IMR-90 (cell line): ENCODE results near the gene KLF7. TPM values are rescaled to one million over a fixed set of nuclear protein-coding genes. Genes with fewer than 3 reads are reported as not detected.

Experiments
- ATAC-seq: fragments of 200-7000 bp; cut with Tn5 transposase; 2 replicates; pipeline ENCODE4 v1.9.1; 2020; ENCODE audit warnings: low read depth, mild to moderate bottlenecking, moderate library complexity
- BruUV-seq: library from RNA; stranded (reverse); fragments of 400-500 nt; replicated peaks from 2 replicates; lab custom pipeline; 2021; lab: Mats Ljungman, UMichigan
- CTCF ChIA-PET: fragments of 300-600 bp; formaldehyde crosslinking; extraction: SDS; loops from one replicate; lab custom pipeline; 2021; ENCODE audit warnings: antibody characterized with exemption; lab: Yijun Ruan, JAX
- POLR2A ChIA-PET: fragments of 300-600 bp; sonication (Branson Sonifier 250); formaldehyde crosslinking; loops from one replicate; lab custom pipeline; 2022; ENCODE audit warnings: antibody characterized with exemption; ENCODE audit not compliant: unreplicated experiment; lab: Charles Lee
- DNase-seq: peaks from one replicate; pipeline ENCODE4 v3.0.0; 2013
- H2AFZ ChIP-seq: replicated peaks from 2 replicates; pipeline ENCODE3; 2013; ENCODE audit warnings: low read length, mild to moderate bottlenecking; ENCODE audit not compliant: poor library complexity
- H2AK5ac ChIP-seq: 2 replicates; pipeline ENCODE4 v1.6.1; 2013; ENCODE audit warnings: low read depth, low read length, inconsistent platforms
- H2AK9ac ChIP-seq: replicated peaks from 2 replicates; pipeline ENCODE3; 2013; ENCODE audit warnings: mild to moderate bottlenecking, low read depth, low read length, moderate library complexity; ENCODE audit not compliant: poor library complexity
- H2BK120ac ChIP-seq: 2 replicates; pipeline ENCODE4 v1.6.1; 2013; ENCODE audit warnings: low read depth, low read length, inconsistent platforms
- H2BK15ac ChIP-seq: 3 replicates; pipeline ENCODE4 v1.6.1; 2013; ENCODE audit warnings: low read depth, low read length, inconsistent platforms
- H2BK20ac ChIP-seq: 2 replicates; pipeline ENCODE4 v1.6.1; 2013; ENCODE audit warnings: low read depth, mild to moderate bottlenecking, inconsistent platforms, low read length, moderate library complexity
- H2BK5ac ChIP-seq: 2 replicates; pipeline ENCODE4 v1.6.1; 2013; ENCODE audit warnings: mild to moderate bottlenecking, low read depth, low read length, inconsistent platforms; ENCODE audit not compliant: poor library complexity, severe bottlenecking
- H3K14ac ChIP-seq: replicated peaks from 2 replicates; pipeline ENCODE4 v1.6.1; 2013; ENCODE audit warnings: low read depth, low read length, inconsistent platforms
- H3K18ac ChIP-seq: 2 replicates; pipeline ENCODE4 v1.6.1; 2013; ENCODE audit warnings: low read depth, low read length, control low read depth
- H3K23ac ChIP-seq: 2 replicates; pipeline ENCODE4 v1.6.1; 2013; ENCODE audit warnings: low read depth, low read length, inconsistent platforms
- H3K27ac ChIP-seq: 2 replicates; pipeline ENCODE4 v1.5.1; 2013; ENCODE audit warnings: mild to moderate bottlenecking, control low read depth, low read length; ENCODE audit not compliant: insufficient read depth
- H3K27me3 ChIP-seq: 2 replicates; pipeline ENCODE4 v1.6.1; 2013; ENCODE audit warnings: low read length; ENCODE audit not compliant: control insufficient read depth, insufficient read depth
- H3K36me3 ChIP-seq: 2 replicates; pipeline ENCODE4 v1.6.1; 2013; ENCODE audit warnings: low read length, mixed read lengths; ENCODE audit not compliant: control insufficient read depth, insufficient read depth
- H3K4ac ChIP-seq: 2 replicates; pipeline ENCODE4 v1.6.1; 2013; ENCODE audit warnings: low read depth, low read length, inconsistent platforms
- H3K4me1 ChIP-seq: 2 replicates; pipeline ENCODE4 v1.6.1; 2013; ENCODE audit warnings: low read length, mixed read lengths; ENCODE audit not compliant: control insufficient read depth, insufficient read depth
- H3K4me2 ChIP-seq: 2 replicates; pipeline ENCODE4 v1.6.1; 2013; ENCODE audit warnings: low read depth, mild to moderate bottlenecking, control low read depth, low read length, moderate library complexity
- H3K4me3 ChIP-seq: 2 replicates; pipeline ENCODE4 v1.5.1; 2013; ENCODE audit warnings: low read depth, mild to moderate bottlenecking, control low read depth, low read length, moderate library complexity; ENCODE audit not compliant: insufficient read depth
- H3K56ac ChIP-seq: 2 replicates; pipeline ENCODE4 v1.6.1; 2013; ENCODE audit warnings: low read length, inconsistent platforms; ENCODE audit not compliant: insufficient read depth; ENCODE audit errors: extremely low read depth
- H3K79me1 ChIP-seq, 2 experiments: 2 replicates each; pipeline ENCODE4 v1.6.1; 2013; ENCODE audit warnings: low read length in 2 of 2, inconsistent platforms in 1 of 2, low read depth in 1 of 2
- H3K9ac ChIP-seq: 2 replicates; pipeline ENCODE4 v1.6.1; 2013; ENCODE audit warnings: low read depth, low read length, control low read depth
- H3K9me1 ChIP-seq: 2 replicates; pipeline ENCODE4 v1.6.1; 2013; ENCODE audit warnings: low read length, inconsistent platforms; ENCODE audit not compliant: insufficient read depth
- H3K9me3 ChIP-seq: 2 replicates; pipeline ENCODE4 v1.6.1; 2013; ENCODE audit warnings: low read length; ENCODE audit not compliant: control insufficient read depth, insufficient read depth
- H4K20me1 ChIP-seq: 2 replicates; pipeline ENCODE4 v1.6.1; 2013; ENCODE audit warnings: low read length, inconsistent platforms; ENCODE audit not compliant: insufficient read depth
- H4K5ac ChIP-seq: 2 replicates; pipeline ENCODE4 v1.6.1; 2013; ENCODE audit warnings: mild to moderate bottlenecking, low read depth, low read length, control low read depth
- H4K8ac ChIP-seq, 2 experiments: 2 replicates each; pipeline ENCODE4 v1.6.1; 2013; ENCODE audit warnings: low read depth in 2 of 2, low read length in 2 of 2, control low read depth in 1 of 2, inconsistent platforms in 1 of 2
- H4K91ac ChIP-seq: 2 replicates; pipeline ENCODE4 v1.6.1; 2013; ENCODE audit warnings: low read depth, low read length, inconsistent platforms; ENCODE audit not compliant: insufficient read depth
- BHLHE40 ChIP-seq: fragments of 150-350 bp; IDR thresholded peaks from 2 replicates; pipeline ENCODE4 v1.6.1; 2016; ENCODE audit warnings: mild to moderate bottlenecking, low read depth, low read length
- CEBPB ChIP-seq: IDR thresholded peaks from 2 replicates; pipeline ENCODE4 v1.6.1; 2012; ENCODE audit warnings: low read depth, low read length, improper control_type of control experiment
- CHD1 ChIP-seq: IDR thresholded peaks from 2 replicates; pipeline ENCODE4 v1.6.1; 2012; ENCODE audit warnings: low read depth, low read length, improper control_type of control experiment
- CTCF ChIP-seq: conservative IDR thresholded peaks from 2 replicates; pipeline ENCODE4 v1.5.1; 2012; ENCODE audit warnings: mild to moderate bottlenecking, low read depth, low read length, improper control_type of control experiment
- MAFK ChIP-seq: IDR thresholded peaks from 2 replicates; pipeline ENCODE4 v1.6.1; 2012; ENCODE audit warnings: low read depth, low read length, improper control_type of control experiment
- USF2 ChIP-seq: fragments of 150-350 bp; IDR thresholded peaks from 2 replicates; pipeline ENCODE4 v1.6.1; 2017; ENCODE audit warnings: mild to moderate bottlenecking, antibody characterized with exemption, low read length, low read depth
- WGBS, 2 experiments: methylation state at CpG; one replicate each; pipeline versions ENCODE4 v1.1.5 to v1.1.7; 2013; ENCODE audit warnings: missing lambda C conversion rate in 2 of 2; ENCODE audit not compliant: insufficient read length in 1 of 2; ENCODE audit errors: extremely low coverage in 2 of 2; 5-methylcytosine and 5-hydroxymethylcytosine counted together
- dilution Hi-C: fragments of 300-500 bp; cut with HindIII; formaldehyde crosslinking; loops from one replicate; pipeline ENCODE4 v1.14.3; 2018; ENCODE audit warnings: low sequenced_read_pairs; ENCODE audit not compliant: unreplicated experiment
- in situ Hi-C: fragments of 300-500 bp; cut with MboI; formaldehyde crosslinking; loops from 3 replicates; pipeline ENCODE4 v1.14.3; 2019; ENCODE audit warnings: low sequenced_read_pairs, inconsistent platforms, mixed read lengths
- intact Hi-C: fragments of 100-400 bp; cut with micrococcal nuclease; formaldehyde crosslinking; loops from 2 replicates; pipeline ENCODE4 v1.10.0; 2022
- polyA plus RNA-seq, 3 experiments: library from polyadenylated mRNA; depleted of rRNA; stranded (reverse); fragments of >200 nt; gene quantifications; 2 replicates each; pipeline ENCODE4 v1.2.3, GENCODE V29; 2012; ENCODE audit warnings: low replicate concordance in 1 of 3
- total RNA-seq: library from RNA; depleted of rRNA; stranded (reverse); fragments of >200 nt; gene quantifications from 2 replicates; pipeline ENCODE4 v1.2.3, GENCODE V29; 2012

The KLF7 gene
- total and polyA plus RNA-seq, 2 of the 4 experiments (the other 2 are of a cell fraction), result 23.1 to 28.5 TPM

GRCh38 chr2:207110715-207111114 lies 55.0 kb downstream of the KLF7 start:
- dilution Hi-C loops, result no loop called here
- no peak overlapping the region for H2AK9ac ChIP-seq
- no CpG with 5 or more reads among the region's 2 CpGs for WGBS, 2 experiments
- no TSS peak for BruUV-seq
- no peak overlapping the region for H2BK20ac ChIP-seq
- no peak overlapping the region for H3K4ac ChIP-seq
- no peak overlapping the region for H2AFZ ChIP-seq
- H2BK15ac ChIP-seq, result no peak overlapping the region
- no peak overlapping the region for H3K23ac ChIP-seq
- no peak overlapping the region for H3K18ac ChIP-seq
- ATAC-seq (no peak), DNase-seq (no peak)
- no peaks in the 10 kb centered on the region; the same call in 1 of the 2 replicates for H3K4me1 ChIP-seq
- H4K20me1 ChIP-seq, result peaks cover 80% of the 10 kb centered on the region
- no peak overlapping the region for H3K14ac ChIP-seq
- no peak overlapping the region for H4K5ac ChIP-seq
- ChIA-PET CTCF (no interaction called here), POLR2A (no interaction called here)
- no peak for TF ChIP-seq CEBPB
- no peak for TF ChIP-seq MAFK
- TF ChIP-seq CTCF, result no peak
- TF ChIP-seq BHLHE40, result no peak
- no peak for TF ChIP-seq CHD1
- TF ChIP-seq USF2, result no peak
- no peak overlapping the region for H4K8ac ChIP-seq
- H3K27ac ChIP-seq, result no peak overlapping the region
- H3K79me1 ChIP-seq, result peaks cover 50 to 83% of the 10 kb centered on the region in 2 experiments
- no peak overlapping the region for H4K91ac ChIP-seq
- no peak overlapping the region for H2AK5ac ChIP-seq
- H3K4me2 ChIP-seq, result no peak overlapping the region
- no peak overlapping the region for H3K9ac ChIP-seq
- intact Hi-C loops, result no loop called here
- in situ Hi-C loops, result no loop called here
- peaks cover 20% of the 10 kb centered on the region for H3K36me3 ChIP-seq
- H3K4me3 ChIP-seq, result no peak overlapping the region
- no peaks in the 10 kb centered on the region for H3K27me3 ChIP-seq
- no peak overlapping the region for H2BK120ac ChIP-seq
- H3K9me1 ChIP-seq, result peaks cover 25% of the 10 kb centered on the region
- no peak overlapping the region for H3K56ac ChIP-seq
- no peaks in the 10 kb centered on the region for H3K9me3 ChIP-seq
- H2BK5ac ChIP-seq, result no peak overlapping the region
